ENCODE results near the gene MEG3. TPM values are rescaled to one million over a fixed set of nuclear protein-coding genes. Genes with fewer than 3 reads are reported as not detected.

Gene MEG3
- total RNA-seq (2021; fragmentation: NEBNext Ultra II Directional; extraction: Animal tissue kit (Norgen Biotek cat#: 25700)) (1.1 and 1.3 TPM in 2 replicates), polyA plus RNA-seq (2011; rRNA removed) (0.17 and 0.49 TPM in 2 replicates), polyA minus RNA-seq (2011; rRNA and poly(A)+ RNA removed) (0.12 and 0.16 TPM in 2 replicates)
- polyA plus RNA-seq (2011; cell fraction: cytosol; rRNA removed) = 0.12 TPM
- 0.46 TPM for polyA plus RNA-seq (2011; cell fraction: nucleus; rRNA removed)
- polyA plus RNA-seq (2012, experiment 1 of 2) = 0.13 to 0.48 TPM in 2 of 4 replicates, not detected in the others
- 0.07 TPM for polyA plus RNA-seq (2012, experiment 2 of 2)
- 5.1 TPM for polyA plus RNA-seq (2013, experiment 1 of 2)
- polyA plus RNA-seq (2013, experiment 2 of 2) = 5.0 TPM
- not detected for polyA minus RNA-seq (2011; cell fraction: cytosol; rRNA and poly(A)+ RNA removed)
- not detected for polyA minus RNA-seq (2011; cell fraction: nucleus; rRNA and poly(A)+ RNA removed)
- long read RNA-seq, experiment 1 = 0 reads
- long read RNA-seq, experiment 2 = 0 reads

DNA sequence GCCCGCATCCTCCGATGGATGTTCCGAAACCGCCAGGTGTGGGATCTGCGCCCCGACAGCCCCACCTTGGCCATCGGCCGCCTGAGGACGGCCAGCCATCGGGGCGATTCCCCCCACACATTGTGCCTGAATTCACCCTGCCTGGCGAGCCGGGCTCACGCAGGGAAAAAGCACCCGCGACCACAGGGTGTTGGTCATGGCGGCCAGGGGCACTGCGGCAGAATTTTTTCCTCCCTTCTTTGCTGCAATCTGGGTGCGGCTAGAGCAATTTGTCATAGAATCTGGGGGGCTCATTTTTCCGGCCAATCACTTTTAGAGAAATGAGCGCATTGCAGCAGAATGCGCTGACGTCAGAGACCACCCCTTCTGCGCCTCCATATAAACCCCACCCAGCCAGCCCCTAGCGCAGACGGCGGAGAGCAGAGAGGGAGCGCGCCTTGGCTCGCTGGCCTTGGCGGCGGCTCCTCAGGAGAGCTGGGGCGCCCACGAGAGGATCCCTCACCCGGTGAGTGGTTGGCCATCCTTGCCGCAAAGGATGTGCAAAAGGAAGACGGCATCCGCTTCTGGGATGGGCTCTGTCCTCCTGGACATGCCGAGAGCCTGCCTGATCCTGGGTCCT is at the start of gene MEG3:
MEG3 (plus strand) TSS at position 406 of the 619 bp plus-strand sequence.
- Histone ChIP-seq H2BK20ac (ENCODE audit: low read length) (no peak within 1 kb of the TSS), H2BK15ac (ENCODE audit: low read length) (no peak within 1 kb of the TSS), H3K4me2 (ENCODE audit: insufficient read depth in 1 of 2, low read depth in 2 of 2, low read length in 2 of 2) (no peak within 1 kb of the TSS), H3K79me1 (ENCODE audit: low read depth, low read length) (no peaks in the 10 kb centered on the region), H2BK12ac (ENCODE audit: low read depth, low read length) (no peak within 1 kb of the TSS), H4K5ac (ENCODE audit: insufficient read length, low read depth, low read length) (no peak within 1 kb of the TSS), H3K27ac (ENCODE audit: low read depth, low read length) (no peak within 1 kb of the TSS), H3K9ac (replicated peaks in 1 of 4; ENCODE audit: extremely low read depth in 1 of 4, low read depth in 3 of 4, low read length in 3 of 4) (no peak within 1 kb of the TSS), H3K23me2 (ENCODE audit: low read depth, low read length) (no peaks in the 10 kb centered on the region; the same call in 1 of the 2 replicates), H3K4ac (replicated peaks; ENCODE audit: insufficient read length, low read depth, low read length) (no peak within 1 kb of the TSS), H3K4me3 (ENCODE audit: extremely low read depth in 1 of 4, insufficient read depth in 2 of 4, low read depth in 3 of 4, low read length in 4 of 4) (no peak within 1 kb of the TSS), H3K14ac (ENCODE audit: insufficient read length) (no peak within 1 kb of the TSS), H3K79me2 (ENCODE audit: control insufficient read depth in 1 of 2, insufficient read depth in 2 of 2, low read length in 2 of 2) (no peaks in the 10 kb centered on the region), H4K91ac (replicated peaks; ENCODE audit: insufficient read length, low read length) (no peak within 1 kb of the TSS), H4K8ac (ENCODE audit: extremely low read depth, insufficient read depth, low read length) (no peak within 1 kb of the TSS; the same call in 1 of the 2 replicates), H4K20me1 (replicated peaks in 1 of 2; ENCODE audit: control insufficient read depth in 1 of 2, insufficient read depth in 2 of 2, low read length in 2 of 2) (no peaks in the 10 kb centered on the region), H3K23ac (ENCODE audit: insufficient read length) (no peak within 1 kb of the TSS), H2BK120ac (replicated peaks; ENCODE audit: low read depth, low read length) (no peak within 1 kb of the TSS), H3K56ac (replicated peaks; ENCODE audit: insufficient read length, low read depth, low read length) (no peak within 1 kb of the TSS), H3K18ac (ENCODE audit: extremely low read depth, low read length) (no peak within 1 kb of the TSS), H2BK5ac (ENCODE audit: low read depth, low read length) (no peak within 1 kb of the TSS), H2AK5ac (ENCODE audit: low read depth, low read length) (no peak within 1 kb of the TSS), H3K27me3 (replicated peaks in 1 of 4; ENCODE audit: control insufficient read depth in 3 of 4, extremely low read depth in 1 of 4, insufficient read depth in 3 of 4, low read length in 3 of 4) (no peaks in the 10 kb centered on the region), H3K9me3 (ENCODE audit: insufficient read depth in 2 of 2, low read depth in 1 of 2, low read length in 1 of 2) (peaks cover 4 to 27% of the 10 kb centered on the region in 2 experiments; a peak in 2 of 4 replicates), H3K36me3 (ENCODE audit: control insufficient read depth in 2 of 4, insufficient read depth in 4 of 4, low read length in 3 of 4) (no peaks in the 10 kb centered on the region; a peak in 1 of 8 replicates), H2AFZ (ENCODE audit: low read length) (no peak within 1 kb of the TSS), H3K4me1 (replicated peaks in 1 of 4; ENCODE audit: control insufficient read depth in 3 of 4, insufficient read depth in 4 of 4, low read length in 3 of 4) (peaks cover 0 to 10% (median 6%) of the 10 kb centered on the region in 4 experiments; a peak in 5 of 7 replicates)
- POLR2A ChIA-PET (ENCODE audit: partially characterized antibody) = no interaction called here
- WGBS, 2 experiments (ENCODE audit: extremely low coverage in 1 of 2, insufficient coverage in 1 of 2, insufficient read length in 1 of 2, insufficient replicate concordance in 2 of 2, low coverage in 1 of 2, low lambda C conversion rate in 2 of 2, missing lambda C conversion rate in 1 of 2) = 93% methylated on average over 35 of the region's 39 CpGs; no CpG with 5 or more reads in 1 of the 2 experiments
- no peak for DNase-seq (ENCODE audit: low read depth in 1 of 2, low spot score in 2 of 2)
- CTCF ChIA-PET (ENCODE audit: partially characterized antibody) = no interaction called here
- no peak for FAIRE-seq
- TF ChIP-seq RNF2 (IDR thresholded peaks at IDR 0.05; ENCODE audit: borderline replicate concordance, low read depth, low read length, missing control alignments, poor library complexity, severe bottlenecking) (no peak), GABPA (IDR thresholded peaks at IDR 0.05; ENCODE audit: borderline replicate concordance, insufficient read depth, low read length) (no peak), KDM5A (IDR thresholded peaks at IDR 0.05; ENCODE audit: low read length) (no peak), NRF1 (IDR thresholded peaks at IDR 0.05; ENCODE audit: low read depth, low read length) (no peak), ZNF274 (IDR thresholded peaks at IDR 0.05; ENCODE audit: borderline replicate concordance, extremely low read depth, low read length) (no peak), SIX5 (IDR thresholded peaks at IDR 0.05; ENCODE audit: low read depth, low read length) (no peak), HDAC2 (IDR thresholded peaks at IDR 0.05; ENCODE audit: borderline replicate concordance in 1 of 2, low read depth in 2 of 2, low read length in 2 of 2) (no peak), EZH2 (IDR thresholded peaks at IDR 0.05; ENCODE audit: low read depth, low read length, severe bottlenecking) (no peak), RFX5 (IDR thresholded peaks at IDR 0.05; ENCODE audit: borderline replicate concordance, low read depth, low read length) (no peak), POLR2A (IDR thresholded peaks at IDR 0.05; ENCODE audit: control extremely low read depth in 1 of 2, low read depth in 2 of 2, low read length in 2 of 2) (no peak), SUZ12 (IDR thresholded peaks at IDR 0.05; ENCODE audit: low read length) (no peak)

Measured in H1 (cell line).